ENCODE measurements around the gene FOXK2. TPM values are rescaled to one million over a fixed set of nuclear protein-coding genes. Genes with fewer than 3 reads are reported as not detected.

FOXK2 gene
- total and polyA plus RNA-seq, 2 of the 8 experiments (the other 6 are each of a cell fraction or from before 2014, with no cell fraction given), result 34.7 to 64.9 TPM

DNA sequence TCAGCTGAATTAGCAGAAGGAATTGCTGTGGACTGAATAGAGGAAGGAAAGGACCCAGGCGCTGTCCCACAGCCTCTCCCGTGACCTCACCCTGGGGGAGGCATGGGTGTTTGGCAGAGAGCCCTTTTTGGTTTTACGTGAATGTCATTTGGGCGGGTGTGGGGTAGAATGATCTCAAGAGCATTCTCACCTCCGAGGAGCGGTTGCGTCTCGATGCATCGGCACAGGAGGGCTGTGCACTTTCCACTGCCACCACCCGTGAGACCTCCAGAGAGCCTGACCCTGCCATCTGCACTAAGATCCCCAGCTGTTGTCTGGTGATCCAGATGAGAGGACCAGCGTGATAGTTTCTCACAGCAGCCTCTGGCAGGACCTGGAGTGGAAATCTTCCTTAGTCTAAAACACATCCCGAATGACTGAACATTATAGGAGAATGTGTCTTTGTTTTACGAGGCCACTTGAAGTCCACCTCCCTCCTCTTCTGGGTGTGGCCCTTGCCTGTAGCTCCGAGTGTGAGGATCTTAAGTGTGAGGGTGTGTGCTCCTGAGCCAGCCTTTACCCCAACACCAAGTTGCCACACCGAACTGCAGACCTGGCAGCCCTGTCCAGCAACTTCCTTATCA, 29.3 kb downstream of the FOXK2 start (continued):
- TF ChIP-seq, protein P1, sequence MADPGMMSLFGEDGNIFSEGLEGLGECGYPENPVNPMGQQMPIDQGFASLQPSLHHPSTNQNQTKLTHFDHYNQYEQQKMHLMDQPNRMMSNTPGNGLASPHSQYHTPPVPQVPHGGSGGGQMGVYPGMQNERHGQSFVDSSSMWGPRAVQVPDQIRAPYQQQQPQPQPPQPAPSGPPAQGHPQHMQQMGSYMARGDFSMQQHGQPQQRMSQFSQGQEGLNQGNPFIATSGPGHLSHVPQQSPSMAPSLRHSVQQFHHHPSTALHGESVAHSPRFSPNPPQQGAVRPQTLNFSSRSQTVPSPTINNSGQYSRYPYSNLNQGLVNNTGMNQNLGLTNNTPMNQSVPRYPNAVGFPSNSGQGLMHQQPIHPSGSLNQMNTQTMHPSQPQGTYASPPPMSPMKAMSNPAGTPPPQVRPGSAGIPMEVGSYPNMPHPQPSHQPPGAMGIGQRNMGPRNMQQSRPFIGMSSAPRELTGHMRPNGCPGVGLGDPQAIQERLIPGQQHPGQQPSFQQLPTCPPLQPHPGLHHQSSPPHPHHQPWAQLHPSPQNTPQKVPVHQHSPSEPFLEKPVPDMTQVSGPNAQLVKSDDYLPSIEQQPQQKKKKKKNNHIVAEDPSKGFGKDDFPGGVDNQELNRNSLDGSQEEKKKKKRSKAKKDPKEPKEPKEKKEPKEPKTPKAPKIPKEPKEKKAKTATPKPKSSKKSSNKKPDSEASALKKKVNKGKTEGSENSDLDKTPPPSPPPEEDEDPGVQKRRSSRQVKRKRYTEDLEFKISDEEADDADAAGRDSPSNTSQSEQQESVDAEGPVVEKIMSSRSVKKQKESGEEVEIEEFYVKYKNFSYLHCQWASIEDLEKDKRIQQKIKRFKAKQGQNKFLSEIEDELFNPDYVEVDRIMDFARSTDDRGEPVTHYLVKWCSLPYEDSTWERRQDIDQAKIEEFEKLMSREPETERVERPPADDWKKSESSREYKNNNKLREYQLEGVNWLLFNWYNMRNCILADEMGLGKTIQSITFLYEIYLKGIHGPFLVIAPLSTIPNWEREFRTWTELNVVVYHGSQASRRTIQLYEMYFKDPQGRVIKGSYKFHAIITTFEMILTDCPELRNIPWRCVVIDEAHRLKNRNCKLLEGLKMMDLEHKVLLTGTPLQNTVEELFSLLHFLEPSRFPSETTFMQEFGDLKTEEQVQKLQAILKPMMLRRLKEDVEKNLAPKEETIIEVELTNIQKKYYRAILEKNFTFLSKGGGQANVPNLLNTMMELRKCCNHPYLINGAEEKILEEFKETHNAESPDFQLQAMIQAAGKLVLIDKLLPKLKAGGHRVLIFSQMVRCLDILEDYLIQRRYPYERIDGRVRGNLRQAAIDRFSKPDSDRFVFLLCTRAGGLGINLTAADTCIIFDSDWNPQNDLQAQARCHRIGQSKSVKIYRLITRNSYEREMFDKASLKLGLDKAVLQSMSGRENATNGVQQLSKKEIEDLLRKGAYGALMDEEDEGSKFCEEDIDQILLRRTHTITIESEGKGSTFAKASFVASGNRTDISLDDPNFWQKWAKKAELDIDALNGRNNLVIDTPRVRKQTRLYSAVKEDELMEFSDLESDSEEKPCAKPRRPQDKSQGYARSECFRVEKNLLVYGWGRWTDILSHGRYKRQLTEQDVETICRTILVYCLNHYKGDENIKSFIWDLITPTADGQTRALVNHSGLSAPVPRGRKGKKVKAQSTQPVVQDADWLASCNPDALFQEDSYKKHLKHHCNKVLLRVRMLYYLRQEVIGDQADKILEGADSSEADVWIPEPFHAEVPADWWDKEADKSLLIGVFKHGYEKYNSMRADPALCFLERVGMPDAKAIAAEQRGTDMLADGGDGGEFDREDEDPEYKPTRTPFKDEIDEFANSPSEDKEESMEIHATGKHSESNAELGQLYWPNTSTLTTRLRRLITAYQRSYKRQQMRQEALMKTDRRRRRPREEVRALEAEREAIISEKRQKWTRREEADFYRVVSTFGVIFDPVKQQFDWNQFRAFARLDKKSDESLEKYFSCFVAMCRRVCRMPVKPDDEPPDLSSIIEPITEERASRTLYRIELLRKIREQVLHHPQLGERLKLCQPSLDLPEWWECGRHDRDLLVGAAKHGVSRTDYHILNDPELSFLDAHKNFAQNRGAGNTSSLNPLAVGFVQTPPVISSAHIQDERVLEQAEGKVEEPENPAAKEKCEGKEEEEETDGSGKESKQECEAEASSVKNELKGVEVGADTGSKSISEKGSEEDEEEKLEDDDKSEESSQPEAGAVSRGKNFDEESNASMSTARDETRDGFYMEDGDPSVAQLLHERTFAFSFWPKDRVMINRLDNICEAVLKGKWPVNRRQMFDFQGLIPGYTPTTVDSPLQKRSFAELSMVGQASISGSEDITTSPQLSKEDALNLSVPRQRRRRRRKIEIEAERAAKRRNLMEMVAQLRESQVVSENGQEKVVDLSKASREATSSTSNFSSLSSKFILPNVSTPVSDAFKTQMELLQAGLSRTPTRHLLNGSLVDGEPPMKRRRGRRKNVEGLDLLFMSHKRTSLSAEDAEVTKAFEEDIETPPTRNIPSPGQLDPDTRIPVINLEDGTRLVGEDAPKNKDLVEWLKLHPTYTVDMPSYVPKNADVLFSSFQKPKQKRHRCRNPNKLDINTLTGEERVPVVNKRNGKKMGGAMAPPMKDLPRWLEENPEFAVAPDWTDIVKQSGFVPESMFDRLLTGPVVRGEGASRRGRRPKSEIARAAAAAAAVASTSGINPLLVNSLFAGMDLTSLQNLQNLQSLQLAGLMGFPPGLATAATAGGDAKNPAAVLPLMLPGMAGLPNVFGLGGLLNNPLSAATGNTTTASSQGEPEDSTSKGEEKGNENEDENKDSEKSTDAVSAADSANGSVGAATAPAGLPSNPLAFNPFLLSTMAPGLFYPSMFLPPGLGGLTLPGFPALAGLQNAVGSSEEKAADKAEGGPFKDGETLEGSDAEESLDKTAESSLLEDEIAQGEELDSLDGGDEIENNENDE (IDR thresholded peaks at IDR 0.05; ENCODE audit: insufficient replicate concordance, low read length), result no peak
- no peak for TF ChIP-seq POU5F1 (IDR thresholded peaks at IDR 0.05; ENCODE audit: low read depth, low read length)
- no peak for TF ChIP-seq CTBP2 (IDR thresholded peaks at IDR 0.05; ENCODE audit: borderline replicate concordance, insufficient read depth, insufficient read length, low read length)
- TF ChIP-seq CHD2 (IDR thresholded peaks at IDR 0.05; ENCODE audit: low read length), result no peak
- TF ChIP-seq ASH2L (IDR thresholded peaks at IDR 0.05; ENCODE audit: low read length), result no peak
- no peak for TF ChIP-seq CBX5 (IDR thresholded peaks at IDR 0.05; ENCODE audit: low read depth, low read length)
